HCT116 (cell line): ENCODE data around the gene NCAPD3. TPM values are rescaled to one million over a fixed set of nuclear protein-coding genes. Genes with fewer than 3 reads are reported as not detected.

Experiments used
- ATAC-seq: fragments of 200-7000 bp; cut with Tn5 transposase; 2 replicates; pipeline ENCODE4 v1.9.1; 2020; ENCODE audit warnings: mild to moderate bottlenecking, moderate library complexity
- BruUV-seq: library from RNA; stranded (reverse); fragments of 400-500 nt; replicated peaks from 2 replicates; lab custom pipeline; 2021; lab: Mats Ljungman, UMichigan
- CTCF ChIA-PET: fragments of 300-600 bp; sonication (Branson Sonifier 250); formaldehyde crosslinking; loops from one replicate; lab custom pipeline; 2021; ENCODE audit warnings: antibody characterized with exemption; lab: Charles Lee
- POLR2A ChIA-PET: fragments of 300-600, 350-600 bp; sonication (Branson Sonifier 250); formaldehyde crosslinking; loops from one replicate; lab custom pipeline; 2021; ENCODE audit warnings: antibody characterized with exemption; lab: Charles Lee
- RAD21 ChIA-PET, 2 experiments: fragments of 300-600 bp; sonication (Branson Sonifier 250); formaldehyde crosslinking; loops; one replicate each; lab custom pipeline; 2023; ENCODE audit warnings: low total read pairs in 2 of 2; ENCODE audit not compliant: uncharacterized antibody in 2 of 2, unreplicated experiment in 2 of 2, low non-redundant PET in 1 of 2; lab: Charles Lee
- DNase-seq: peaks from one replicate; pipeline ENCODE4 v3.0.0-alpha.2; 2010; ENCODE audit warnings: low read depth, low spot score
- H2AFZ ChIP-seq: fragments of 200-600 bp; shearing (Covaris generic), sonication (generic); 2 replicates; pipeline ENCODE4 v1.6.1; 2017; ENCODE audit warnings: low read depth, mixed run types, mixed read lengths, antibody characterized with exemption, low read length; ENCODE audit not compliant: poor library complexity, severe bottlenecking
- H3K27ac ChIP-seq: 2 replicates; pipeline ENCODE4 v1.5.1; 2012; ENCODE audit warnings: low read depth, low read length
- H3K27me3 ChIP-seq: fragments of 200-600 bp; sonication (generic); 2 replicates; pipeline ENCODE4 v1.6.1; 2016; ENCODE audit warnings: mixed run types, low read length, mixed read lengths; ENCODE audit not compliant: insufficient read depth
- H3K36me3 ChIP-seq, 2 experiments: fragments of 200-500 bp in 1 of 2; fragments of 200-600 bp in 1 of 2; sonication (Bioruptor generic) in 1 of 2; sonication (generic) in 1 of 2; 2 replicates each; pipeline versions ENCODE4 v1.5.1 to v1.6.1; 2014 to 2016; ENCODE audit warnings: low read length in 2 of 2, inconsistent platforms in 1 of 2, mixed read lengths in 1 of 2, mixed run types in 1 of 2; ENCODE audit not compliant: insufficient read depth in 2 of 2, control insufficient read depth in 1 of 2
- H3K4me1 ChIP-seq, 2 experiments: fragments of 200-600 bp in 1 of 2; sonication (generic) in 1 of 2; 2 replicates each; pipeline versions ENCODE4 v1.5.1 to v1.6.1; 2012 to 2017; ENCODE audit warnings: low read length in 2 of 2, inconsistent platforms in 1 of 2, mild to moderate bottlenecking in 1 of 2, mixed read lengths in 1 of 2, mixed run types in 1 of 2, moderate library complexity in 1 of 2; ENCODE audit not compliant: insufficient read depth in 2 of 2, control insufficient read depth in 1 of 2
- H3K4me2 ChIP-seq: fragments of 200-600 bp; sonication (generic); 2 replicates; pipeline ENCODE4 v1.6.1; 2017; ENCODE audit warnings: mixed run types, low read length, mixed read lengths
- H3K4me3 ChIP-seq, 2 experiments: fragments of 200-600 bp in 1 of 2; sonication (generic) in 1 of 2; replicated peaks in 1 of 2; 2 replicates each; pipeline ENCODE4 v1.5.1; 2011 to 2016; ENCODE audit warnings: low read length in 2 of 2, control low read depth in 1 of 2, low read depth in 1 of 2, mild to moderate bottlenecking in 1 of 2, mixed read lengths in 1 of 2, mixed run types in 1 of 2
- H3K79me2 ChIP-seq: fragments of 200-600 bp; sonication (generic); 2 replicates; pipeline ENCODE4 v1.6.1; 2017; ENCODE audit warnings: mild to moderate bottlenecking, mixed run types, low read length, moderate library complexity, mixed read lengths; ENCODE audit not compliant: insufficient read depth
- H3K9ac ChIP-seq: fragments of 200-600 bp; sonication (generic); 2 replicates; pipeline ENCODE4 v1.6.1; 2016; ENCODE audit warnings: low read length, mixed read lengths
- H3K9me2 ChIP-seq: fragments of 200-600 bp; sonication (generic), shearing (Covaris generic); 2 replicates; pipeline ENCODE4 v1.6.1; 2017; ENCODE audit warnings: mixed run types, mild to moderate bottlenecking, moderate library complexity; ENCODE audit not compliant: insufficient read depth
- H3K9me3 ChIP-seq, 2 experiments: fragments of 200-500 bp in 1 of 2; fragments of 200-600 bp in 1 of 2; sonication (Bioruptor generic) in 1 of 2; sonication (generic) in 1 of 2; 2 replicates each; pipeline ENCODE4 v1.6.1; 2014 to 2017; ENCODE audit warnings: low read length in 2 of 2, mixed read lengths in 2 of 2, inconsistent platforms in 1 of 2, low read depth in 1 of 2, mild to moderate bottlenecking in 1 of 2, mixed run types in 1 of 2, moderate library complexity in 1 of 2; ENCODE audit not compliant: control insufficient read depth in 1 of 2, insufficient read depth in 1 of 2
- H4K20me1 ChIP-seq: fragments of 200-600 bp; sonication (generic), shearing (Covaris generic); 2 replicates; pipeline ENCODE4 v1.6.1; 2017; ENCODE audit warnings: mixed run types, mild to moderate bottlenecking, moderate library complexity; ENCODE audit not compliant: insufficient read depth
- CEBPB ChIP-seq: IDR thresholded peaks from 2 replicates; pipeline ENCODE4 v1.6.1; 2012; ENCODE audit warnings: low read depth
- CTCF ChIP-seq, 3 experiments: fragments of 200-600 bp in 1 of 3; sonication (generic) in 1 of 3; IDR thresholded peaks in 2 of 3; conservative IDR thresholded peaks in 1 of 3; 2 replicates each; pipeline ENCODE4 v1.5.1; 2012 to 2017; ENCODE audit warnings: low read depth in 2 of 3, low read length in 2 of 3, antibody characterized with exemption in 1 of 3, borderline replicate concordance in 1 of 3, control low read depth in 1 of 3, mild to moderate bottlenecking in 1 of 3, mixed read lengths in 1 of 3, mixed run types in 1 of 3, moderate library complexity in 1 of 3; ENCODE audit not compliant: insufficient read depth in 1 of 3
- ELF1 ChIP-seq: IDR thresholded peaks from 2 replicates; pipeline ENCODE4 v1.6.1; 2012; ENCODE audit warnings: low read depth, borderline replicate concordance
- EZH2 ChIP-seq: fragments of 200-600 bp; sonication (generic); IDR thresholded peaks from 2 replicates; pipeline ENCODE4 v1.6.1; 2017; ENCODE audit warnings: antibody characterized with exemption, mixed run types
- EZH2phosphoT487 ChIP-seq: fragments of 200-600 bp; IDR thresholded peaks from 2 replicates; pipeline ENCODE4 v1.6.1; 2018; ENCODE audit warnings: antibody characterized with exemption, borderline replicate concordance
- FOSL1 ChIP-seq: IDR thresholded peaks from 2 replicates; pipeline ENCODE4 v1.6.1; 2012; ENCODE audit warnings: low read depth
- MAX ChIP-seq: IDR thresholded peaks from 2 replicates; pipeline ENCODE4 v1.6.1; 2012
- POLR2A ChIP-seq: IDR thresholded peaks from 2 replicates; pipeline ENCODE4 v1.7.0; 2011; ENCODE audit warnings: borderline replicate concordance; ENCODE audit not compliant: insufficient read depth, insufficient read length; ENCODE audit errors: extremely low read depth
- POLR2AphosphoS5 ChIP-seq: IDR thresholded peaks from 2 replicates; pipeline ENCODE4 v1.6.1; 2011; ENCODE audit warnings: mild to moderate bottlenecking, low read depth, low read length, moderate library complexity
- REST ChIP-seq: IDR thresholded peaks from 2 replicates; pipeline ENCODE4 v1.6.1; 2012; ENCODE audit warnings: low read depth
- SP1 ChIP-seq: IDR thresholded peaks from 2 replicates; pipeline ENCODE4 v1.6.1; 2012; ENCODE audit warnings: low read depth
- SRF ChIP-seq: IDR thresholded peaks from 2 replicates; pipeline ENCODE4 v1.6.1; 2012; ENCODE audit warnings: low read depth
- TCF7L2 ChIP-seq: IDR thresholded peaks from 2 replicates; pipeline ENCODE4 v1.7.0; 2011; ENCODE audit warnings: borderline replicate concordance, inconsistent platforms; ENCODE audit not compliant: insufficient read depth, insufficient read length; ENCODE audit errors: extremely low read depth
- YY1 ChIP-seq: IDR thresholded peaks from 2 replicates; pipeline ENCODE4 v1.6.1; 2011; ENCODE audit warnings: low read length, low read depth, moderate library complexity, mild to moderate bottlenecking; ENCODE audit not compliant: insufficient replicate concordance; ENCODE audit errors: extremely low read depth
- ZFX ChIP-seq: fragments of 450-650 bp; IDR thresholded peaks from 2 replicates; pipeline ENCODE4 v1.6.1; 2017
- ZNF274 ChIP-seq: fragments of 200-500 bp; sonication (Bioruptor generic); IDR thresholded peaks from 2 replicates; pipeline ENCODE4 v1.6.1; 2014; ENCODE audit warnings: mild to moderate bottlenecking, low read depth, low read length, inconsistent platforms
- intact Hi-C: fragments of 100-400 bp; cut with micrococcal nuclease; formaldehyde crosslinking; loops from 2 replicates; pipeline ENCODE4 v1.10.0; 2022
- total RNA-seq: library from RNA; stranded (reverse); gene quantifications from one replicate; pipeline ENCODE4 v1.2.1, GENCODE V29; 2021; ENCODE audit not compliant: unreplicated experiment

NCAPD3 gene
- total RNA-seq, 1 experiment from 2014 or later: 71.0 TPM

- ChIA-PET POLR2A (no interaction called here), RAD21 (no interaction called here), CTCF (no interaction called here)
- Histone ChIP-seq H3K4me2 (no peak overlapping the region), H3K27me3 (no peaks in the 10 kb centered on the region), H3K27ac (no peak overlapping the region), H3K4me3 (no peak overlapping the region), H3K36me3 (peaks cover 8 to 16% of the 10 kb centered on the region in 2 experiments; a peak in 2 of 4 replicates), H4K20me1 (no peaks in the 10 kb centered on the region), H3K9me3 (no peaks in the 10 kb centered on the region), H3K9ac (no peak overlapping the region), H2AFZ (no peak overlapping the region), H3K4me1 (no peaks in the 10 kb centered on the region), H3K9me2 (no peaks in the 10 kb centered on the region), H3K79me2 (no peaks in the 10 kb centered on the region)
- ATAC-seq: no peak
- no TSS peak for BruUV-seq
- intact Hi-C loops: loop anchor here (5.0 kb wide), 1 partner anchor 52 kb away; no protein-coding TSS in a partner anchor
- TF ChIP-seq ZFX: no peak
- TF ChIP-seq YY1: no peak
- no peak for TF ChIP-seq EZH2phosphoT487
- no peak for TF ChIP-seq SP1
- TF ChIP-seq MAX: no peak
- TF ChIP-seq EZH2: no peak
- no peak for TF ChIP-seq CEBPB
- no peak for TF ChIP-seq REST
- no peak for TF ChIP-seq ZNF274
- TF ChIP-seq SRF: no peak
- no peak for TF ChIP-seq TCF7L2
- no peak for TF ChIP-seq POLR2AphosphoS5
- no peak for TF ChIP-seq CTCF (IDR thresholded peaks at IDR 0.05 in 2 of 3, conservative IDR thresholded peaks at IDR 0.05 in 1 of 3; ENCODE audit: borderline replicate concordance in 1 of 3, insufficient read depth in 1 of 3, low read depth in 2 of 3, low read length in 2 of 3)
- no peak for TF ChIP-seq ELF1
- TF ChIP-seq POLR2A: no peak
- TF ChIP-seq FOSL1: no peak
- no peak for DNase-seq
These were observed 15.2 kb upstream of the NCAPD3 start for GRCh38 chr11:134238956-134239355.
